Smooth muscle cell (in vitro differentiated cells): ENCODE data around the gene FAM98C. TPM values are rescaled to one million over a fixed set of nuclear protein-coding genes. Genes with fewer than 3 reads are reported as not detected.

ENCODE experiments used
- DNase-seq: peaks from one replicate; lab custom pipeline; 2025; ENCODE audit not compliant: unreplicated experiment; lab: John Stamatoyannopoulos, UW
- H2AFZ ChIP-seq: fragments of 200-600 bp; sonication (generic); 2 replicates; pipeline ENCODE4 v1.6.0; 2016; ENCODE audit warnings: antibody characterized with exemption, low read depth, mild to moderate bottlenecking
- H3F3A ChIP-seq: fragments of 200-600 bp; sonication (generic); 2 replicates; pipeline ENCODE4 v1.6.0; 2017; ENCODE audit warnings: antibody characterized with exemption, low read depth
- H3K27ac ChIP-seq: fragments of 200-600 bp; sonication (generic); 2 replicates; pipeline ENCODE4 v1.5.1; 2016; ENCODE audit warnings: low read depth, mild to moderate bottlenecking
- H3K27me3 ChIP-seq: fragments of 200-600 bp; sonication (generic); 2 replicates; pipeline ENCODE4 v1.6.1; 2016; ENCODE audit warnings: low read depth, mild to moderate bottlenecking
- H3K36me3 ChIP-seq: fragments of 200-600 bp; sonication (generic); 2 replicates; pipeline ENCODE4 v1.5.1; 2016; ENCODE audit warnings: low read depth
- H3K4me1 ChIP-seq: fragments of 200-600 bp; sonication (generic); 2 replicates; pipeline ENCODE4 v1.5.1; 2016; ENCODE audit warnings: low read depth
- H3K4me2 ChIP-seq: fragments of 200-600 bp; sonication (generic); 2 replicates; pipeline ENCODE4 v1.6.0; 2016; ENCODE audit warnings: mild to moderate bottlenecking
- H3K4me3 ChIP-seq: fragments of 200-600 bp; sonication (generic); 2 replicates; pipeline ENCODE4 v1.5.1; 2016; ENCODE audit warnings: mild to moderate bottlenecking
- H3K79me2 ChIP-seq: fragments of 200-600 bp; sonication (generic); 2 replicates; pipeline ENCODE4 v1.6.0; 2016; ENCODE audit warnings: low read depth, mild to moderate bottlenecking
- H3K9ac ChIP-seq: fragments of 200-600 bp; sonication (generic); 2 replicates; pipeline ENCODE4 v1.6.0; 2016; ENCODE audit warnings: low read depth
- H3K9me3 ChIP-seq: fragments of 200-600 bp; sonication (generic); replicated peaks from 2 replicates; pipeline ENCODE4 v1.5.1; 2016; ENCODE audit warnings: low read depth
- H4K20me1 ChIP-seq: fragments of 200-600 bp; sonication (generic); 2 replicates; pipeline ENCODE4 v1.6.0; 2016; ENCODE audit warnings: low read depth
- CTCF ChIP-seq: fragments of 200-600 bp; sonication (generic); IDR thresholded peaks from 2 replicates; pipeline ENCODE4 v1.5.1; 2017; ENCODE audit warnings: borderline replicate concordance, mild to moderate bottlenecking, antibody characterized with exemption; ENCODE audit not compliant: insufficient read depth, poor library complexity, severe bottlenecking
- WGBS: methylation state at CpG from one replicate; pipeline ENCODE4 v1.1.7; 2016; ENCODE audit warnings: low lambda C conversion rate; 5-methylcytosine and 5-hydroxymethylcytosine counted together
- polyA plus RNA-seq: library from polyadenylated mRNA; unstranded; fragments of >200 nt; fragmentation: Nextera tagmentation; extraction: Ambion mirVana; gene quantifications from 2 replicates; pipeline ENCODE4 v1.2.1, GENCODE V29; 2016
- total RNA-seq: library from RNA; depleted of rRNA; stranded (reverse); fragments of >200 nt; gene quantifications from 2 replicates; pipeline ENCODE4 v1.2.3, GENCODE V29; 2014

FAM98C gene
- total and polyA plus RNA-seq, 2 experiments from 2014 or later, result 8.5 to 15.9 TPM

GRCh38 chr19:38448225-38448624, 45.3 kb downstream of the FAM98C start:
- no peak overlapping the region for H3K27ac ChIP-seq
- H3K36me3 ChIP-seq, result no peaks in the 10 kb centered on the region
- H2AFZ ChIP-seq, result no peak overlapping the region
- no peaks in the 10 kb centered on the region for H3K79me2 ChIP-seq
- H3K9me3 ChIP-seq, result no peaks in the 10 kb centered on the region
- H3F3A ChIP-seq, result no peaks in the 10 kb centered on the region
- no peaks in the 10 kb centered on the region for H3K4me1 ChIP-seq
- H3K27me3 ChIP-seq, result no peaks in the 10 kb centered on the region
- no peaks in the 10 kb centered on the region for H4K20me1 ChIP-seq
- 97% methylated on average over 9 of the region's 9 CpGs for WGBS
- H3K4me3 ChIP-seq, result no peak overlapping the region
- no peak overlapping the region for H3K9ac ChIP-seq
- no peak overlapping the region for H3K4me2 ChIP-seq
- no peak for DNase-seq
- no peak for TF ChIP-seq CTCF

GRCh38 chr19:38449518-38449917, 46.6 kb downstream of the FAM98C start:
- no peaks in the 10 kb centered on the region for H4K20me1 ChIP-seq
- no peak overlapping the region for H3K27ac ChIP-seq
- no peak for DNase-seq
- no peaks in the 10 kb centered on the region for H3K27me3 ChIP-seq
- H3K4me1 ChIP-seq, result no peaks in the 10 kb centered on the region
- no peak overlapping the region for H3K4me2 ChIP-seq
- no peak overlapping the region for H3K9ac ChIP-seq
- H2AFZ ChIP-seq, result no peak overlapping the region
- H3K79me2 ChIP-seq, result no peaks in the 10 kb centered on the region
- no peak for TF ChIP-seq CTCF
- WGBS, result 88% methylated on average over 5 of the region's 5 CpGs
- H3K9me3 ChIP-seq, result no peaks in the 10 kb centered on the region
- H3K4me3 ChIP-seq, result no peak overlapping the region
- no peaks in the 10 kb centered on the region for H3F3A ChIP-seq
- no peaks in the 10 kb centered on the region for H3K36me3 ChIP-seq

GRCh38 chr19:38451036-38451435, 48.1 kb downstream of the FAM98C start:
- no peak overlapping the region for H2AFZ ChIP-seq
- H3K4me3 ChIP-seq, result no peak overlapping the region
- no peaks in the 10 kb centered on the region for H3K79me2 ChIP-seq
- H3K36me3 ChIP-seq, result no peaks in the 10 kb centered on the region
- H4K20me1 ChIP-seq, result no peaks in the 10 kb centered on the region
- no peak overlapping the region for H3K4me2 ChIP-seq
- H3K9me3 ChIP-seq, result no peaks in the 10 kb centered on the region
- DNase-seq, result no peak
- H3K9ac ChIP-seq, result no peak overlapping the region
- H3K4me1 ChIP-seq, result no peaks in the 10 kb centered on the region
- 94% methylated on average over 8 of the region's 8 CpGs for WGBS
- H3F3A ChIP-seq, result no peaks in the 10 kb centered on the region
- no peak overlapping the region for H3K27ac ChIP-seq
- no peak for TF ChIP-seq CTCF
- H3K27me3 ChIP-seq, result no peaks in the 10 kb centered on the region

GRCh38 chr19:38451629-38452028, 48.7 kb downstream of the FAM98C start:
- Histone ChIP-seq H3K27ac (no peak overlapping the region), H3K36me3 (no peaks in the 10 kb centered on the region), H4K20me1 (no peaks in the 10 kb centered on the region), H2AFZ (no peak overlapping the region), H3K9me3 (no peaks in the 10 kb centered on the region), H3K79me2 (no peaks in the 10 kb centered on the region), H3K9ac (no peak overlapping the region), H3K4me1 (no peaks in the 10 kb centered on the region), H3K4me2 (no peak overlapping the region), H3F3A (no peaks in the 10 kb centered on the region), H3K27me3 (no peaks in the 10 kb centered on the region), H3K4me3 (no peak overlapping the region)
- DNase-seq, result no peak
- WGBS, result 89% methylated on average over 8 of the region's 9 CpGs
- no peak for TF ChIP-seq CTCF
